Type B pancreatic cell (in vitro differentiated cells): ENCODE measurements around the gene BRWD1. TPM values are rescaled to one million over a fixed set of nuclear protein-coding genes. Genes with fewer than 3 reads are reported as not detected.
A peak's percentile ranks its signal among the peaks of the same experiment; 100 is the strongest.

Experiments
- DNase-seq: peaks from one replicate; pipeline ENCODE4 v3.0.0; 2021; ENCODE audit warnings: mixed read lengths; ENCODE audit not compliant: unreplicated experiment; ENCODE audit errors: extremely low spot score
- H3K27ac Mint-ChIP-seq: 2 replicates; pipeline ENCODE4 v1.8.0; 2021; ENCODE audit warnings: mild to moderate bottlenecking, mixed read lengths
- H3K27me3 Mint-ChIP-seq: 2 replicates; pipeline ENCODE4 v1.8.0; 2021; ENCODE audit warnings: mixed read lengths
- H3K36me3 Mint-ChIP-seq: 2 replicates; pipeline ENCODE4 v1.8.0; 2021; ENCODE audit warnings: mixed read lengths
- H3K4me1 Mint-ChIP-seq: one replicate; pipeline ENCODE4 v1.8.0; 2021; ENCODE audit warnings: mixed read lengths; ENCODE audit not compliant: unreplicated experiment
- H3K4me3 Mint-ChIP-seq: 2 replicates; pipeline ENCODE4 v1.8.0; 2021; ENCODE audit warnings: mild to moderate bottlenecking, mixed read lengths
- H3K9me3 Mint-ChIP-seq: 2 replicates; pipeline ENCODE4 v1.8.0; 2021; ENCODE audit warnings: mixed read lengths
- CTCF ChIP-seq: fragments of 200-600 bp; sonication (generic); conservative IDR thresholded peaks from 2 replicates; pipeline ENCODE4 v1.5.0; 2021; ENCODE audit warnings: antibody characterized with exemption, mild to moderate bottlenecking
- total RNA-seq: library from RNA; stranded (reverse); gene quantifications from 2 replicates; pipeline ENCODE4 v1.2.1, GENCODE V29; 2021; ENCODE audit warnings: low replicate concordance

BRWD1 gene
- total RNA-seq, 1 donor from 2014 or later = 48.0 TPM

- Mint-ChIP-seq H3K4me1 (peaks cover 35% of the 10 kb centered on the region), H3K27ac (peak overlapping the region; percentile 96), H3K27me3 (peaks cover 8% of the 10 kb centered on the region), H3K4me3 (peak overlapping the region; percentile 94), H3K36me3 (peaks cover 19% of the 10 kb centered on the region), H3K9me3 (no peaks in the 10 kb centered on the region)
- no peak for TF ChIP-seq CTCF
- peak; percentile 77 for DNase-seq
These were observed 953 bp upstream of the BRWD1 start for GRCh38 chr21:39314143-39315027.

- peak overlapping the region; percentile 94 for H3K4me3 Mint-ChIP-seq
- TF ChIP-seq CTCF = no peak
- peak overlapping the region; percentile 93 for H3K27ac Mint-ChIP-seq
- H3K4me1 Mint-ChIP-seq = peaks cover 32% of the 10 kb centered on the region
- peaks cover 8% of the 10 kb centered on the region for H3K27me3 Mint-ChIP-seq
- peak; percentile 72 for DNase-seq
- H3K36me3 Mint-ChIP-seq = peaks cover 19% of the 10 kb centered on the region
- H3K9me3 Mint-ChIP-seq = no peaks in the 10 kb centered on the region
These were observed 326 bp downstream of the BRWD1 start for GRCh38 chr21:39313042-39313570.

- no peak for TF ChIP-seq CTCF
- Mint-ChIP-seq H3K4me3 (peak overlapping the region; percentile 94), H3K27me3 (peaks cover 8% of the 10 kb centered on the region), H3K36me3 (peaks cover 19% of the 10 kb centered on the region), H3K9me3 (no peaks in the 10 kb centered on the region), H3K27ac (peak overlapping the region; percentile 96), H3K4me1 (peaks cover 24% of the 10 kb centered on the region)
- peak; percentile 96 for DNase-seq
These were observed 1.1 kb downstream of the BRWD1 start for GRCh38 chr21:39312112-39313041.

GRCh38 chr21:39311164-39311563 lies 2.3 kb downstream of the BRWD1 start:
- Mint-ChIP-seq H3K27ac (no peak overlapping the region), H3K36me3 (peaks cover 22% of the 10 kb centered on the region), H3K9me3 (no peaks in the 10 kb centered on the region), H3K4me3 (no peak overlapping the region), H3K4me1 (peaks cover 19% of the 10 kb centered on the region), H3K27me3 (peaks cover 8% of the 10 kb centered on the region)
- no peak for DNase-seq
- no peak for TF ChIP-seq CTCF

- Mint-ChIP-seq H3K27me3 (peaks cover 3% of the 10 kb centered on the region), H3K27ac (no peak overlapping the region), H3K9me3 (no peaks in the 10 kb centered on the region), H3K4me1 (peaks cover 19% of the 10 kb centered on the region), H3K36me3 (peaks cover 30% of the 10 kb centered on the region), H3K4me3 (no peak overlapping the region)
- no peak for TF ChIP-seq CTCF
- no peak for DNase-seq
These were observed 6.0 kb downstream of the BRWD1 start for GRCh38 chr21:39307466-39307865.
